Activated CD4-positive, alpha-beta T cell treated with anti-CD3 and anti-CD28 coated beads, Interleukin-2, amount 50 U/mL, for 24 hours (primary cell): Measurements from ENCODE around the gene RAB6C.
"Not testable (repeated sequence)": the region's sequence is repeated elsewhere in the genome, so short reads cannot be mapped to it uniquely, and the experiment has no call there.

ENCODE experiments used
- DNase-seq, 2 donors: peaks; one replicate each; pipeline ENCODE4 v3.0.0-alpha.2; 2020; ENCODE audit warnings: low read depth in 1 of 2, low spot score in 1 of 2

The RAB6C gene

GRCh38 chr2:129979629-129980155 lies at the start of gene RAB6C:
Gene RAB6C, plus strand, starts transcription at chr2:129979666. Its CDS starts 450 bp downstream, at chr2:129980116.
- not testable (repeated sequence) for DNase-seq

- DNase-seq: no peak
Measured at GRCh38 chr2:129930451-129930850, 49.0 kb upstream of the RAB6C start.

GRCh38 chr2:129933387-129933786 lies 46.1 kb upstream of the RAB6C start:
- not testable (repeated sequence) for DNase-seq

GRCh38 chr2:129934044-129934822 lies 45.2 kb upstream of the RAB6C start:
- no peak for DNase-seq

DNA sequence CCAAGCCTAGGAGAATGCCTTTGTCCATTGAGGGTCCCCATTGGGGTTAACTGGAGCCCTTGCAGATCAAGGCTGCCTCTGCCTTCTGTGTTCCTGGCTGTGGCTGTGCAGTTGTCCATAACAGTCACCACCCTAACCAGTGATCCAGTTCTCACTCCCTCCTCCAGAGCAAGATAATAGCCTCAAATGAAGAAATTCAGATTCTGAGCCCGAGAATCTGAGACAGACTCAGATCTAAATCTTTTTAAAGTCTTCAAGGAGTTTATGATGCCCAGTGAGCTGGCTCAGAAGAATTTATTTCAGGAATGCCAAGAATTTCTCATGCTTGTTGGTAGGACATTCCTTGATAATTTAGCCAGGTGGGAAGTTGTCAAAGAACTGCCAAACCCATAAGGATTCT lies 44.3 kb upstream of the RAB6C start:
- no peak for DNase-seq

- no peak for DNase-seq
Measured at GRCh38 chr2:129936334-129936934, 43.0 kb upstream of the RAB6C start.

DNA sequence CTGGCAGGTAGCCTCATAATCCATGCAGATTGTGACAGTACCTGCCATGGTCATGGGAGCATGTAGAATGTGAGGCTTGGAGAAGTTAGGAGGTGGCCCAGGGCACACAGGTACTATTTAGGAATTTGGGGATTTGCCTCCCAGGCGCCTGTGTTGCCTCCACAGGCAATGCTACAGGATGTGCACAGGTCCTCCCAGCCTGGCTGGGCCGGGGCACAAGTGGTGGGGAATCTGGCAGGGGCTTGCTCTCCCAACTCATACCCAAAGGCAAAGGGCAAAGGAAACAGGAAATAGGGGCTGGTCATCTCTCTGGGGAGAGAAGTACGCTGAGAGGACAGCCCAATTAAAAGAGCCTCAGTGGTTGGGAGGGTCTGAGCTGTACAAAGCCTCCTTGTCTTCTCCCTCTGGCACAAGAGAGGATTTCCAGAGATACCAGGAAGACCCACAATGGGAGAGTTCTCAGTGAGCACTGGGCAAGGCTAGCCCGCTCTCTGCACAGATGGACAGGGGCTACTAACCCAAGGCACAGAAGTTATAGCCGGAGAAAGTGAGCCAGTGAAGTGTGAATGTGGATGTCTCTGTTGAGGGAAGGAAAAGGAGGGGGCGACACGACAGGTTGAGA lies 40.5 kb upstream of the RAB6C start:
- not testable (repeated sequence) for DNase-seq

- DNase-seq: not testable (repeated sequence)
Measured at GRCh38 chr2:129943456-129943855, 36.0 kb upstream of the RAB6C start.

DNA sequence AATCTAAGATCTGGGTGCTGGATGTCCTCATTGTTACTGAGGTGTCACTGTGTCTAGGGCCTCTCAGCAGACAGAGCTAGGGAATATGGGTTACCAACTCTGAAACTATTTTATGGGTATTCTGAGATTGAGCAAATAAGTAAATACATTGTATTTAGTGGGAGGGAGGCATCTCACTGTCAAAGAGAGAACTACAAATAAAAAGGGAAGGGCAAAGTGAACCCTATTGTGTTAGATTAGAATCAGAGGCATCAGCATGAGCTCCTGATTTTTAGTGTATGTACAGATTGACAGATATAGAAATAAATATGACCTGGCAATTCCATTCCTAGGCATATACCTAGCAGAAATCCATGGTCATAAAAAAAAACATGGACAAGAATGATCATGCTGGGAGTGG lies 33.9 kb upstream of the RAB6C start:
- no peak for DNase-seq

GRCh38 chr2:129947712-129948111 lies 31.8 kb upstream of the RAB6C start:
- not testable (repeated sequence) for DNase-seq

DNA sequence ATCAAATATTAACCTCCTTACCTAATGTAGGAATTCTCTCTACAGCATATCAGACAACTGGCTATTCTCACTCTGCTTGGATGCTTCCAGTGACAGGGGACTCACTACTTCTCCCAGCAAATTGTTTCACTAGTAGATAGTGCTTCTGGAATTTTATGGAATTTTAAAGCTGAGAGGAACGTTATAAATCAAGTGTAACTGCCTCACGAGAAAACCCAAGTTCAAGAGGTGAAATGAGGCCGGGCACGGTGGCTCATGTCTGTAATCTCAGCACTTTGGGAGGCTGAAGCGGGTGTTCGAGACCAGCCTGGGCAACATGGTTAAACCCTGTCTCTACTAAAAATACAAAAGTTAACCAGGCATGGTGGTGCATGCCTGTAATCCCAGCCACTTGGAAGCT lies 23.3 kb upstream of the RAB6C start:
- not testable (repeated sequence) for DNase-seq

DNA sequence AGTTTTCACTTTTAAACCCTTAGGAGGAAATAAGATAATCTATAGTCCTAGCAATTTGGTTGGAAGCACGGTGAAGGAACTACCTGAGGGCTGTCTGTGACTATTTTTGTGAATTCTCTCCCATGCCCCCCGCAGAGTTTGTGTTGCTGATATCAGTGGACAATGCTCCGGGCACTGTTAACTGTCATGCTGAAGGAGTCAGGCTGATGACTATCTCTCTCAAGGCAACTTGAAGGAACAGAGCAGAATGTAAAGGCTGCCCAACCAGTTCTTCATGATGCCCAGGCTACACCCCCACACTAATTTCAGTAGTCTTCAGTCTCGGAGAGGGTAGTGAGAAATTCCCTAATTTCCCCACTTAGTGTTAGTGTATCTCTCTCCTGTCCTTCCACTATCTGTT lies 21.6 kb upstream of the RAB6C start:
- no peak for DNase-seq

DNA sequence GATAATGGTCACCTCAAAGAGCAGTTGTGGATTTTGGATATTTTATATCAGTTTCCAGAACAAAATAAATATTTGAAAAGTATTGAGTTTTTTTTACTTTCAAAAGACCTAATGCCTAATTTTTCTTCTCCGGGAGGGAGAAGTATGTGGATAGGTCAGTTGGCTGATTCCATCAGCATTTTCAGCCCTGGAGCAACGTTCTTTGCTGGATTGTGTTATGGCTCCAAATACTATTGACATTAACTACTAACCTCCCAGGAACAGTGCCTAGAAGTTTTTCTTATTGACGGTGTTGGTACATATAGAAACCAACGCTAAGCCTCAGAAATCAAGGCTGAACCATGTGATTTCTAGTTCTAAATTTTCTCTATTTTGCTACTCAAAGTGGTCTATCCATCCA lies 20.7 kb upstream of the RAB6C start:
- DNase-seq: not testable (repeated sequence)

- DNase-seq: not testable (repeated sequence)
Measured at GRCh38 chr2:129968605-129969004, 10.9 kb upstream of the RAB6C start.

GRCh38 chr2:129975016-129975774 lies 4.3 kb upstream of the RAB6C start:
- no peak for DNase-seq

DNA sequence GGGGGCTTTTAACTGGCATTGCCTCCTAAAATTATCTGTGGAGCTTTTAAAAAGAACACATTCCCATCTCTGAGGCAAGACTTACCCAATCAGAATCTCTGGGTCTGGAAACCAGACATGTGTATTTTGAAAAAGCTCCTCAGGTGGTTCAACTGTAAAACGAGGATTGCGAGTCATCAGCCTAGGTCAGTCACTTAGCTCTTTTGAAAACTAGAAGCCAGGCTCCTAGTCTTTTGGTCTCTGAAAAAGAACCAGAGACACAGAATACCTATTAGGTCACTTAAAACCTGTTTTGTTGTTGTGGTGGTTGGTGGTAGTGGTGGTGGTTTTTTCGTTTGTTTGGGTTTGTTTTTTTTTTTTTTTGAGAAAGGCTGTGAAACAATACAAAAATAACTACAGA lies 2.5 kb upstream of the RAB6C start:
- not testable (repeated sequence) for DNase-seq

GRCh38 chr2:129977986-129978385 lies 1.5 kb upstream of the RAB6C start:
- DNase-seq: no peak

GRCh38 chr2:129980246-129980645 lies 780 bp downstream of the RAB6C start:
- not testable (repeated sequence) for DNase-seq

DNA sequence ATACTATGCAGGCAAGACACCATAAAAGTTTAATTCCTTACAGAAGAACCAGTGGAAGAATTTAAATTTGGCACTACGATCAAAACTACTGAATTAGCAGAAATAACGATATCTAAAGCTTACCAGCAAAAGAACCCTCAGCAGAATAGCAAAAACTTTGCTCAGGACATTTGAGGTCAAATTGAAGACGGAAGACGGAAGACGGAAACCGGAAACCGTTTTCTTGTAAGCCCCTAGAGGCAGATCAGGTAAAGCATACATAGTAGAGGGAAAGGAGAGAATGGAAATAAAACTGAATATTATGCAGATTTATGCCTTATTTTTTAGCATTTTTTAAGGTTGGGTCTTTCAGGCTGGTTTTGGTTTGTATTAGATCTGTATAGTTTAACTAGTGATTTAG lies 2.2 kb downstream of the RAB6C start:
- DNase-seq: not testable (repeated sequence)

GRCh38 chr2:129984426-129984825 lies 5.0 kb downstream of the RAB6C start:
- no peak for DNase-seq

DNA sequence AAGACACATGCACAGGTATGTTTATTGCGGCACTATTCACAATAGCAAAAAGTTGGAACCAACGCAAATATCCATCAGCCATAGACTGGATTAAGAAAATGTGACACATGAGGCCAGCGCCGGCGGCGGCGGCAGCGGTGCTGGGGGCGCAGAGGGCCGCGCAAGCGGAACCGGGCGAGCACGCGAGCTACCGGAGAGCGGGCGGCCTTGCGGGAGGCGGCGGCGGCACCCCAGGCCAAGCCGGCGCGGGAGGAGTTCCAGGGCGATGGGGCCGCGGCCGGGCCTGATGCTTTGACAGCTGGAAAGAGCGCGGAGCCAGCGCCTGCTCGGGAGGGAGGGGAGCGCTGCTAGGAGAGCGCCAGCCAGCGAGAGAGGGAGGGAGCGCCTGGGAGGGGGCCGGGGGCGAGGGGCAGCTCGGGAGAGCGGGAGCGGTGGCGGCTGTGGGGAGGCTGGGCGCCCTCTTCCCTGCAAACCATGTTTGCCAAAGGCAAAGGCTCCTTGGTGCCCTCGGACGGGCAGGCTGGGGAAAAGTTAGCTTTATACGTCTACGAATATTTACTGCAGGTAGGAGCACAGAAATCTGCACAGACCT lies 13.0 kb downstream of the RAB6C start:
- not testable (repeated sequence) for DNase-seq
